Fibroblast of lung (primary cell): ENCODE measurements around the gene G0S2.

Experiments
- CTCF ChIP-seq, 2 donors: IDR thresholded peaks in 1 of 2; conservative IDR thresholded peaks in 1 of 2; 1 replicate in 1 of 2; 2 replicates in 1 of 2; pipeline ENCODE4 v1.5.1; 2011 to 2012; ENCODE audit warnings: low read length in 2 of 2, control low read depth in 1 of 2, inconsistent platforms in 1 of 2, low read depth in 1 of 2, mild to moderate bottlenecking in 1 of 2
- EZH2 ChIP-seq: IDR thresholded peaks from 2 replicates; pipeline ENCODE4 v1.5.1; 2012; ENCODE audit warnings: low read length, control low read depth, mild to moderate bottlenecking; ENCODE audit errors: missing control alignments

- TF ChIP-seq CTCF (conservative IDR thresholded peaks at IDR 0.05 in 1 of 2, IDR thresholded peaks at IDR 0.05 in 1 of 2; ENCODE audit: low read depth in 1 of 2, low read length in 2 of 2) (no peak), EZH2 (no peak)
Measured at GRCh38 chr1:209633335-209633997, 41.7 kb upstream of the G0S2 start.
